GM19023 (cell line): ENCODE data around the gene CLCN7.
A peak's percentile ranks its signal among the peaks of the same experiment; 100 is the strongest.

Experiments
- ATAC-seq: cut with Tn5 transposase; IDR thresholded peaks from one replicate; pipeline ENCODE4 v1.9.1; 2021; ENCODE audit warnings: mild to moderate bottlenecking, moderate library complexity; ENCODE audit not compliant: unreplicated experiment

Gene CLCN7

DNA sequence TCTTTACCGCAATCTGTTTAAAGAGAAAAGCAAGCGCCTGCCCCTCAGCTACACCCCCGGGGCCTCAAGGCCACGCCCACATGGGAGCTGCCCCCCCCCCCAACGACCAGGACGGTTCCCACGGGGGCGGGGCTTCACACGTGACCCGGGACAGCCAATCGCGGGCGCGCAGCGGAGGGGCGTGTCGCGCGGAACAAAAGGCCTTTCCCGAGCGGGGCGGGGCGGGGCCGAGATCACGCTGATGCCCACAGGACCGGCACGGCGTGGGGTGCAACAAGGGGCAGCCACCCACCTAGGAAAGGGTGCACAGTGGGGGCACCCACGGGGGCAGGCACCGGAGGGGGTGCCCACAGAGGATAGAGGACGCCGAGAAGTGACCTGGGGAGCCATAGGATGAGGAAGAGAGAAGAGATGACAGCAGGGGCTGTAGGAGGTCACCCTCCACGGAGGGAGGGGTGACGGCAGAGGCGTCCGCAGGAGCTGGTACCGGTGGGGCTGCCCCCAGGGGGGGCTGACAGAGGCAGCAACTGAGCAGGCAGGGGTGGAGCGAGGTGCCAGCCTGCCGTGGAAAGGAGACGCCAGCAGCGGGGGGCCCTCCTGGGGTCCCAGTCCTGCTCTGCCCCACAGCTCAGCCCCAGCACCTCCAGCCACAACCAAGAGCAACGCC is 66.5 kb downstream of the CLCN7 start:
- ATAC-seq, result peak; percentile 78

DNA sequence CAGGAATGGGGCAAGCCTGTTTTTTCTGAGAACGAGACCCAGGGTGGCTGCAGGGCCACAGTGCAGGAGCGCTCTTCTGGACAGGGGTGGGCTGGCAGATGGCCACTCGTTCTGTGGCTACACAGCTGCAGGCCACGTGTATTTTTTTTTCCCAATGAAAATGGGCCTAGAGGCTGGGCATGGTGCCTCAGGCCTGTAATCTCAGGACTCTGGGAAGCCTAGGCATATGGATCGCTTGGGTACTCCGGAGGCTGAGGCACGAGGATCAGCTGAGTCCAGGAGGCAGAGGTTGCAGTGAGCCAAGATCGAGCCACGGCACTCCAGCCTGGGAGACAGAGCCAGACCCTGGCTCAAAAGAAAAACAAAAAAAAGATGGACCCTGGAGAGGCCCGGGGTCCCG is 67.1 kb downstream of the CLCN7 start:
- ATAC-seq, result no peak

DNA sequence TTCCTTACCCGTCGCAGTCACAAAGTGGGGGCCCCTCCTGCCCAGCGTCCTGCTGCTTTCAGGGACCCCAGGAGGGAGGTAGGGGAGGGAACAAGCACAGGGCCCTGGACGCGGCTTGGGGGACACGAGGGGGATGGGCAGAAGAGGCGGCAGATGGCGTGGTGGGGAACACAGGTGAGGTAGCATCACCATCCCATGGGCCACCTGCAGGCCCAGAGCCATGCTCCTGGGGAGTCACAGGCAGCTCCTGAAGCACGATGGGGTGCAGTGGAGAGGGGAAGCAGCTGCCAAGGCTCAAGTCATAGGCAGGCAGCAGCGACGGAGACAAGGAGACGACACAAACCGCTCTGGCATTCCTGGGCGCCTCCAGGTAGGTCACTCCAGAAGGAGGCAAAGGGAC is 71.1 kb downstream of the CLCN7 start:
- ATAC-seq, result no peak

DNA sequence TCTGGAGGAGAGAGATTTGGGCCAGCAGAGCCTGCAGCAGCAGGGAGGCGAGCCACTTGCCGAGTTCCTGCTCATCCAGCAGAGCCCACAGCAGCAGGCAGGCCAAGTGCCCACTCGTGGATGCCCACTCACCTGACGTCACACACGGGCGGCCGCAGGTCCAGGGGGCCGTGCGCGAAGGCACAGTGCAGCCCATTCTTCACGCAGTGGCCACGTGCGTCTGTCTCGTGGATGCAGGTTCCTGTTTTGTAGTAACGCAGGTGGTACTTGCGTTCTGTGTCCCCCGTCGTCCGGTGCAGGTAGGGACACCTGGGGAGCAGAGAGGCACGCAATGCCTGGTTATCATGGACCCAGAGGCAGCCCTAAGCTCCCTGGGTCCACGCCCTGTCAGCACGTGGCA is 71.8 kb downstream of the CLCN7 start:
- ATAC-seq, result no peak

DNA sequence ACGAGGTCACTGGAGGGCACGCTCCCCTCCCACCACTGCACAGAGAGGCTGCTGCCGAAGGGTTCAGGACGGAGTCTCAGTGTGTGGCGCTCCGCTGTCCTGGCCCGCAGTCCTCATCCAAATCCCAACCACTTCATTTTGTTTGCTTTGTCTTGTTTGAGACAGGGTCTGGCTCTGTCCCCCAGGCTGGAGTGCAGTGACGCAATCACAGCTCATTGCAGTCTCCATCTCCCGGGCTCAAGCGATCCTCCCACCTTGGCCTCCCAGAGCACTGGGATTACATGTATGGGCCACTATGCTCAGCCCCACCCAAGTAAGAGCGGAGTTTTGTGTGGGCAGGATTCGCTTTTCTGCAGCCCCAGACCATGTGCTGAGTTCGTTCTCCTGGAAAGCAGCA is 73.1 kb downstream of the CLCN7 start:
- no peak for ATAC-seq

DNA sequence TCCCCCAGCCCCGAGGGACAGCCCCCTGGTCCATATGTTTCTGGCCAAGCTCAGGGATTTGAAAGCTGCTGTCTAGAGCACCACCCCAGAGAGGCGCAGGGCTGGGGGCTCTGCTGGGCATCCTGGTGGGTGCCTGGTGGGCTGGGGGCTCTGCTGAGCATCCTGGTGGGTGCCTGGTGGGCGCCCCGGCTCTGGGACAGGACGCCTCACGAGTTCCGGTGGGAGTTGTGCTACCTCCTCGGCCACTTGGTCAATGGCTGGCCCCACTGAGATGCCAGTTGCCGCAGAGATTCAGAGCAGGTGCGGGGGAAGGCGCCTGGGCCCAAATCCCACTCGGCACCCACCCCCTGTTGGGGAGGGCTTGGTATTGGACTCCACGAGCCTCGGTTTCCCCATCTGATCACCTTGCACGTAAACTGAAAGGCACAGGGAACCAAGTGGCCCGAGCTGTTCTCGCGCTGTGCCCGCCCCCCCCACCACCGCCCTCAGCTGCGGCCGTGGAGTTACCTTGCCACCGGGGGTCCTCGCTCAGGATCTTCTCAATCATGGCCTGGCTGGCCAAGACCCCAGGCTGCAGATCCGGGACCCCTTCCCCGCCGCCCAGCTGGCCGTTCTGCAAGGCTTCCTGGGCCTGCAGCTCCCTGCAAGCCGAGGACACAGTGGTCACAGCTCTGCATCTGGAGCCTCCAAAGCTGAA is 73.6 kb downstream of the CLCN7 start:
- ATAC-seq, result no peak

DNA sequence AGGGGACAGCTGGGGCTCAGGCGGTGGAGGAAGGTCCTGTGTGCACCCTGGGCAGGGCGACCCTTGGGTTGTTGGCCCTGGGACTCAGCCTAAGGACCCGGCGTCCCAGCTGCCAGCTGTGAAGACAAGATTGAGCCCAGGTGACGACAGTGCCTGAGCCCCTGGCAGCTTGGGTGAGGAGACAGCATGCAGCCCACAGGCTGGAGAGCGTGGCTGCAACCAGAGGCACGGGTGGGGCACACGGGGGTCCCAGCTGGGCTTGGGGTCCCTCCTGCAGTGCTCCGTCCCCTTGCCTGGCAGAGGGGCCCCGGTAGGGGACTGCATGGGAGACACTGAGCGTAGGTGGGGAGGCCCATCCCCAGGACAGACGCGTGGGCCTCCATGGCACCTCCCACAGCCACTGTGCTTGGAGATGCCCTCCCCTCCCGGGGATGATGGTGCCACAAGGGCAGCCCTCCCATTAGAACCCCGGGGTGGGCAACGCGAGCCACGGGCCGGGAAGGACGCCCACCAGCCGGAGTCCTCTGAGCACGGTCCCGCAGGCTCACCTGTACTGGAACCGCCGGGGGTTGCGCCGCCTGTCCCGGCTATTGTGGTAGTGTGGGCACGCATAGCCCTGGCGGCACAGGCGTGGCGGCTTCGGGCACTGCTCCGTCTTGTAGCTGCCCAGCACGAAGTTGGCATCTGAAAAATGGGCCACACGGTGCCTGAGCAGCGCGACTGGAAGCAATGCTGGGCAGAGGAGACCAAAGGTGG is 75.8 kb downstream of the CLCN7 start:
- ATAC-seq, result no peak

DNA sequence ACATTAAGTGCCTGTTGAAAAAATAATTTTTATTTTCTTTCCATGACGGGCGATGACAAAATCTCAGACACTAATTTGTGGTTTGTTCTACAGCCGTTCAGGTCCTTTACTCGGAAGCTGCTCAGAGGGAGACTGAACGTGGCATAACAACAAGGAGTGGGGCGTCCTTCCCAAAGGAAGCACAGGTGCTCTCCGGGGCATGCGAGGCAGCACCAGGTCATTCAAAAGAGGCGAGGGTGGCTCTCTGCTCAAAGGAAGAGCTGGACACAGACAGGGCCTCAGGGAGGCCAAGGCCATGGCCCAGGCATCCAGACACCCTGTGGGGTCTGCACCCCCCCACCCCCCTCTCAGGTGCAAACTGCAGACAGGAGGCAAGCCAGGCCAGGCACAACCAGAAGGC is 76.5 kb downstream of the CLCN7 start:
- ATAC-seq, result no peak

DNA sequence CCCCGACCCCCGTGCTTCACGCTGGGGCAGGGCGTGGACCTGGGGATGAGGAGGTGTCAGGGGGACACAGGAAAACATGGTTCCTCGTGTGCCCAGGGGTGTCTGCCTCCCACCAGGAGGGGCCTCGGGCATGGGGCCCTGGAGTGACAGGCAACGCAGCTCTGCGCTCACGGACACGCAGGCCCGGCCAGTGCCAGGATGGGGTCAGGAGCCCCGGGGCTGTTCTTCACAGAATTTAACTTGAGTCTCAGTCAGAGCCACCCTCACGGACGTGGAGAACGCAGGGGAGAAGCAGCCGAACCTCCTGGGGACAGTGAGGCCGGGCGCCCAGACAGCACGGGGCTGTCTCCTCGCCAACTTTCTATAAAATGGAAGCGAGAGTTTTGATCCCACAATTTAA is 77.0 kb downstream of the CLCN7 start:
- no peak for ATAC-seq

DNA sequence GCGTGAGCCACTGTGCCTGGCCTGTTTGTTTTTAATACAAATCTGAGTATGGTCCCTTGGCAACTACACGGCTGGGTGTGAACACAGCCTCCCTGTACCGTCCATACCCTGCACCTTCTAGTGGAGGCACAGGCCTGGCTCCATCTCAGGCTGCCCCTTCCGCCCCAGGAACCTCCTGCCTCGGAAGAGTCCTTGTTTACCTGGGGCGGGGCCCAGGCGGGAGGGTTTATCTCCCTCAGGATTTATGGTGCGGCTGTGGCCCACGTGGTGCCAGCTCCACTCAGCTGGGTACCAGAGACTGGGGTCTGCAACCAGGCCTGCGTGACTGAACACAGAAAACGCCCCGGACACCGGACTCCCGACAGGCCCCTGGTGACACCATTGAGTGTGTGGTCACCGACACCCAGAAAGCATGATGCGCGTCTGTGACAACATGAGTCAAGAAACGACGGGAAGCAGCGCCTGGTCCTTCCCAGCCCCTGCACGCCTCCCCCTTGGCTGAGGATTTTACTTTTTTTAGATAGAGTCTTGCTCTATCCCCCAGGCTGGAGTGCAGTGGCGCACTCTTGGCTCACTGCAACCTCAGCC is 79.3 kb downstream of the CLCN7 start:
- no peak for ATAC-seq
